GM12878 (cell line): ENCODE data around the gene TP73. TPM values are rescaled to one million over a fixed set of nuclear protein-coding genes. Genes with fewer than 3 reads are reported as not detected.

Experiments
- ATAC-seq: fragments of 200-7000 bp; cut with Tn5 transposase; 3 replicates; pipeline ENCODE4 v1.9.1; 2020; ENCODE audit warnings: mild to moderate bottlenecking, moderate library complexity
- BruUV-seq: library from RNA; stranded (reverse); fragments of 400-500 nt; replicated peaks from 2 replicates; lab custom pipeline; 2021; lab: Mats Ljungman, UMichigan
- CTCF ChIA-PET: fragments of 300-600 bp; sonication (Branson Sonifier 250); formaldehyde crosslinking; extraction: SDS; loops from one replicate; lab custom pipeline; 2021; ENCODE audit warnings: inconsistent platforms; lab: Yijun Ruan, JAX
- POLR2A ChIA-PET: fragments of 350-600 bp; formaldehyde crosslinking; extraction: SDS; loops from one replicate; lab custom pipeline; 2021; ENCODE audit warnings: inconsistent platforms; lab: Charles Lee
- RAD21 ChIA-PET: fragments of 300-600 bp; sonication (Branson Sonifier 250); formaldehyde crosslinking; loops from one replicate; lab custom pipeline; 2023; ENCODE audit warnings: antibody characterized with exemption; ENCODE audit not compliant: unreplicated experiment; lab: Charles Lee
- SMC1A ChIA-PET: fragments of 300-600 bp; sonication (Branson Sonifier 250); formaldehyde crosslinking; loops from one replicate; lab custom pipeline; 2023; ENCODE audit not compliant: unreplicated experiment, uncharacterized antibody; lab: Charles Lee
- DNase-seq: peaks from one replicate; pipeline ENCODE4 v3.0.0-alpha.2; 2011; ENCODE audit warnings: low read depth, low spot score
- FAIRE-seq: peaks from 3 replicates; lab custom pipeline; 2011; peaks lifted over from hg19 to GRCh38; lab: Jason Lieb, UNC
- H2AFZ ChIP-seq: 2 replicates; pipeline ENCODE4 v1.6.0; 2011; ENCODE audit warnings: low read depth, low read length, control low read depth; ENCODE audit not compliant: control insufficient read depth
- H3K27ac ChIP-seq: 2 replicates; pipeline ENCODE4 v1.5.1; 2011; ENCODE audit warnings: control low read depth; ENCODE audit not compliant: control insufficient read depth, insufficient read depth
- H3K27me3 ChIP-seq, 2 experiments: replicated peaks in 1 of 2; 2 replicates each; pipeline versions ENCODE4 v1.6.0 to v1.6.1; 2011; ENCODE audit warnings: low read length in 1 of 2; ENCODE audit not compliant: control insufficient read depth in 2 of 2, insufficient read depth in 2 of 2
- H3K36me3 ChIP-seq, 2 experiments: 2 replicates each; pipeline ENCODE4 v1.5.1; 2011; ENCODE audit warnings: low read length in 1 of 2; ENCODE audit not compliant: control insufficient read depth in 2 of 2, insufficient read depth in 2 of 2
- H3K4me1 ChIP-seq: 2 replicates; pipeline ENCODE4 v1.6.1; 2011; ENCODE audit warnings: mild to moderate bottlenecking, low read length, moderate library complexity, mixed read lengths; ENCODE audit not compliant: control insufficient read depth, insufficient read depth
- H3K4me2 ChIP-seq: 2 replicates; pipeline ENCODE4 v1.6.0; 2011; ENCODE audit warnings: control low read depth; ENCODE audit not compliant: control insufficient read depth, insufficient read depth
- H3K4me3 ChIP-seq: fragments of 200-600 bp; sonication (generic); 2 replicates; pipeline ENCODE4 v1.5.1; 2016
- H3K79me2 ChIP-seq: 2 replicates; pipeline ENCODE4 v1.6.0; 2011; ENCODE audit warnings: low read length; ENCODE audit not compliant: control insufficient read depth, insufficient read depth
- H3K9ac ChIP-seq: 2 replicates; pipeline ENCODE4 v1.8.0; 2011; ENCODE audit warnings: low read length, control low read depth, mixed read lengths; ENCODE audit not compliant: control insufficient read depth, insufficient read depth
- H3K9me3 ChIP-seq: replicated peaks from 3 replicates; pipeline ENCODE4 v1.5.1; 2011; ENCODE audit warnings: mild to moderate bottlenecking, low read length; ENCODE audit not compliant: control insufficient read depth, insufficient read depth
- H4K20me1 ChIP-seq: 2 replicates; pipeline ENCODE4 v1.6.0; 2011; ENCODE audit not compliant: control insufficient read depth, insufficient read depth
- FOXK2 ChIP-seq: fragments of 450-650 bp; IDR thresholded peaks from 2 replicates; pipeline ENCODE4 v1.6.1; 2017; ENCODE audit warnings: mild to moderate bottlenecking, moderate library complexity
- HCFC1 ChIP-seq: fragments of 150-350 bp; IDR thresholded peaks from 2 replicates; pipeline ENCODE4 v1.6.1; 2014; ENCODE audit warnings: low read length
- NRF1 ChIP-seq: conservative IDR thresholded peaks from 2 replicates; pipeline ENCODE4 v1.6.1; 2011; ENCODE audit warnings: mild to moderate bottlenecking, low read depth, low read length, improper control_type of control experiment
- RB1 ChIP-seq: fragments of 450-650 bp; formaldehyde crosslinking; IDR thresholded peaks from 2 replicates; pipeline ENCODE4 v1.6.1; 2017; ENCODE audit warnings: mild to moderate bottlenecking, borderline replicate concordance
- RELA ChIP-seq: fragments of 450-650 bp; IDR thresholded peaks from 2 replicates; pipeline ENCODE4 v1.8.0; 2014; ENCODE audit warnings: borderline replicate concordance; ENCODE audit not compliant: partially characterized antibody
- SIN3A ChIP-seq: IDR thresholded peaks from 2 replicates; pipeline ENCODE4 v1.6.1; 2012; ENCODE audit warnings: low read depth, low read length, improper control_type of control experiment
- SMAD1 ChIP-seq: fragments of 450-650 bp; IDR thresholded peaks from 2 replicates; pipeline ENCODE4 v1.6.1; 2018; ENCODE audit warnings: mild to moderate bottlenecking, low read depth; ENCODE audit not compliant: partially characterized antibody
- SMAD5 ChIP-seq: IDR thresholded peaks from 2 replicates; pipeline ENCODE4 v1.6.1; 2016; ENCODE audit warnings: antibody characterized with exemption, low read depth
- ZNF207 ChIP-seq: fragments of 450-650 bp; IDR thresholded peaks from 2 replicates; pipeline ENCODE4 v1.6.1; 2014; ENCODE audit warnings: antibody characterized with exemption, mild to moderate bottlenecking, borderline replicate concordance
- WGBS: methylation state at CpG from one replicate; pipeline ENCODE4 v1.1.6; 2016; ENCODE audit warnings: low lambda C conversion rate; ENCODE audit not compliant: insufficient replicate concordance, insufficient coverage; ENCODE audit errors: missing lambda C conversion rate; 5-methylcytosine and 5-hydroxymethylcytosine counted together
- in situ Hi-C: fragments of 300-500 bp; cut with MboI; formaldehyde crosslinking; loops from 9 replicates; pipeline ENCODE4 v1.14.3; 2018; ENCODE audit warnings: mixed read lengths
- intact Hi-C: fragments of 100-400 bp; cut with micrococcal nuclease; formaldehyde crosslinking; loops from one replicate; pipeline ENCODE4 v1.14.2; 2022; ENCODE audit not compliant: unreplicated experiment
- polyA plus RNA-seq, 11 experiments: library from polyadenylated mRNA; depleted of rRNA in 4 of 11; unstranded in 6 of 11; stranded (reverse) in 5 of 11; fragments of >200 nt; fragmentation: Nextera tagmentation in 4 of 11; fragmentation: Illumina TruSeq in 1 of 11; extraction: Ambion mirVana in 4 of 11; extraction: Trizol in 1 of 11; gene quantifications; 1 replicate in 1 of 11; 2 replicates in 10 of 11; pipeline versions ENCODE4 v1.2.1 to v1.2.3, GENCODE V29; 2011 to 2016; ENCODE audit warnings: inconsistent platforms in 2 of 11, missing spikeins in 2 of 11, low read depth in 1 of 11
- total RNA-seq, 4 experiments: library from RNA; depleted of rRNA in 3 of 4; stranded (reverse); fragments of >200 nt in 3 of 4; fragmentation: Illumina TruSeq in 1 of 4; extraction: Trizol in 1 of 4; gene quantifications; 2 replicates each; pipeline versions ENCODE4 v1.2.1 to v1.2.3, GENCODE V29; 2013 to 2021
- TF ChIP-seq, protein P1 (sequence below): IDR thresholded peaks from 2 replicates; pipeline ENCODE4 v1.6.1; 2011; ENCODE audit warnings: borderline replicate concordance, low read depth, mild to moderate bottlenecking, moderate library complexity, low read length; ENCODE audit not compliant: insufficient read depth, poor library complexity, severe bottlenecking
- TF ChIP-seq, protein P2 (sequence below): IDR thresholded peaks from 2 replicates; pipeline ENCODE4 v1.6.1; 2012; ENCODE audit warnings: low read length, inconsistent platforms
- TF ChIP-seq, protein P3 (sequence below): IDR thresholded peaks from 2 replicates; pipeline ENCODE4 v1.6.1; 2011; ENCODE audit warnings: low read depth, mild to moderate bottlenecking, low read length, moderate library complexity, borderline replicate concordance; ENCODE audit errors: extremely low read depth
- TF ChIP-seq, protein P4 (sequence below): fragments of 450-650 bp; formaldehyde crosslinking; IDR thresholded peaks from 2 replicates; pipeline ENCODE4 v1.4.0; 2022; ENCODE audit warnings: mild to moderate bottlenecking, moderate library complexity

Gene TP73
- total and polyA plus RNA-seq, 10 of the 15 experiments (the other 5 are each of a cell fraction or from before 2014, with no cell fraction given) = 0.08 to 54.2 (median 14.9) TPM

DNA sequence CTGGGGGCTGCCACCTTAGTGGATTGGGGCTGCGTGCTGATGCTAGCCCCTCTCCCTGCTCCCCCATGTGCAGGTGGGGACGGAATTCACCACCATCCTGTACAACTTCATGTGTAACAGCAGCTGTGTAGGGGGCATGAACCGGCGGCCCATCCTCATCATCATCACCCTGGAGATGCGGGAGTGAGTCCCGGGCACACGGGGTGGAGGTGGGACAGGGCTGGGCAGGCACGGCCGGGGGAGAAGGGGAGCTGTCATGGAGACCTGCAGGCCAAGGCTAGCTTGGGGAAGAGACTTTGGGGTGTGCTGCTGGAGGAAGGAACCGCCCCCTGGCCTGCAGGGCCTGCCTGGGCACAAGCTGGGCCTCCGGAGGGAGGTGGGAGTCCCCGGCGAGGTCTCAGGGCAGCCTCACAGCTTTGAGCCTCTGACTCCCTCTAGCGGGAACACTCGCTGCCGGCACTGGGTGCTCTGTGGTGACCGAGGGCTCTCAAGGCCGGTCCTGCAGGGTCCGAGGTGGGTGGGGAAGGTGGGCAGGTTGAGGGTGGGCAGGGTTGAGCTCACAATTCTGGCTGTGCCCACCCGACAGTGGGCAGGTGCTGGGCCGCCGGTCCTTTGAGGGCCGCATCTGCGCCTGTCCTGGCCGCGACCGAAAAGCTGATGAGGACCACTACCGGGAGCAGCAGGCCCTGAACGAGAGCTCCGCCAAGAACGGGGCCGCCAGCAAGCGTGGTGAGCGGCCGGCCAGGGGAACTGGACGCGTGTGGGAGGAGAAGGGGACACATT is 74.9 kb downstream of the TP73 start (continued):
- TF ChIP-seq, protein P1, sequence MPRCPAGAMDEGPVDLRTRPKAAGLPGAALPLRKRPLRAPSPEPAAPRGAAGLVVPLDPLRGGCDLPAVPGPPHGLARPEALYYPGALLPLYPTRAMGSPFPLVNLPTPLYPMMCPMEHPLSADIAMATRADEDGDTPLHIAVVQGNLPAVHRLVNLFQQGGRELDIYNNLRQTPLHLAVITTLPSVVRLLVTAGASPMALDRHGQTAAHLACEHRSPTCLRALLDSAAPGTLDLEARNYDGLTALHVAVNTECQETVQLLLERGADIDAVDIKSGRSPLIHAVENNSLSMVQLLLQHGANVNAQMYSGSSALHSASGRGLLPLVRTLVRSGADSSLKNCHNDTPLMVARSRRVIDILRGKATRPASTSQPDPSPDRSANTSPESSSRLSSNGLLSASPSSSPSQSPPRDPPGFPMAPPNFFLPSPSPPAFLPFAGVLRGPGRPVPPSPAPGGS = no peak
- TF ChIP-seq FOXK2 (no peak), HCFC1 (no peak), SIN3A (no peak), NRF1 (no peak)

DNA sequence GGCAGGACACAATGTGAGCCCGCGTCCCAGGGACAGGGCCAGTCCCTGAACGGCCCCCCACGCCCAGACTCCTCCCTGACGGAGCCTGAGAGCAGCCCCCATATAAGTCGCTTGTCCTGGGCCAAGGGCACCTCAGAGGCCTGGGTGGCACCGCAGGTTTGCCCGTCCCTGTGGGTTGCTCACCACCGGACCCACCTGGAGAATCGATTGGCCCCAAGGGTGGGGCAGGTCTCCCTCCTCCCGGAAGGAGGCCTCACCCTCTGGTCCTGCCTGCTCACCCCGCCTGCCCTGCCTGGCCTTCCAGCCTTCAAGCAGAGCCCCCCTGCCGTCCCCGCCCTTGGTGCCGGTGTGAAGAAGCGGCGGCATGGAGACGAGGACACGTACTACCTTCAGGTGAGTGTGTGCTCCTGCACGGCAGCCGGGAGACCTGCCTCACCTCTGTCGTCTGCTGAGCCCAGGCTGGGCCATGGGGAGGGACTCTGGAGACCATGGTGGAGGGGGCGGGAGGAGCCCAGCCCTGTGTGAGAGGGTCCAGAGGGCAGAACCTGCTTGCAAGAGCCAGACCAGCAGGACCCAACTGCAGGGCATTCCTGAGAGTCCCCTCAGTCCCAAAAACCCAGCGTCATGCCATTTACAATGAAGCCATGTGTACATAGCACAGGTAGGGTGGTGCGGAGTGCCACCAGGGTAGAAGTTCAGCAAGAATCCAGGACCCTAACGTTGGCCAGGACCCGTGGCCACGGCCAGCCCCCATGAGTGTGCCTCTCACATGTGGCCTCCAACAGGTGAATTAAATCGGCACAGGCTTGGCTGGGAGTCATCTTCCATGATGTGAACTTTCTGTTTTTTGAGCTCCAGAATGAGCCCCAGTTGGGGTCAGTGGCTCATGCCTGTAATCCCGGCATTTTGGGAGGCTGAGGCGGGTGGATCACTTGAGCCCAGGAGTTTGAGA is 75.8 kb downstream of the TP73 start:
- ChIA-PET SMC1A (interaction anchor here (0.9 kb wide), 1 partner anchor 80 kb away, joined by 3 read pairs; no protein-coding TSS in a partner anchor), RAD21 (no interaction called here), CTCF (interaction anchor here (0.7 to 1.1 kb wide), 3 partner anchors 11 to 106 kb away, joined by 3 to 5 read pairs (median 3); no protein-coding TSS in a partner anchor), POLR2A (no interaction called here)
- H2AFZ ChIP-seq = no peak overlapping the region
- no peak overlapping the region for H3K4me3 ChIP-seq
- no peak overlapping the region for H3K4me2 ChIP-seq
- no peak overlapping the region for H3K27ac ChIP-seq
- H3K9ac ChIP-seq = no peak overlapping the region
- BruUV-seq = no TSS peak
- peaks cover 0 to 24% of the 10 kb centered on the region in 2 experiments; a peak in 2 of 4 replicates for H3K36me3 ChIP-seq
- no peak for DNase-seq
- FAIRE-seq = no peak
- H3K4me1 ChIP-seq = no peaks in the 10 kb centered on the region
- H3K27me3 ChIP-seq = no peaks in the 10 kb centered on the region
- H3K9me3 ChIP-seq = no peaks in the 10 kb centered on the region
- H3K79me2 ChIP-seq = no peaks in the 10 kb centered on the region
- H4K20me1 ChIP-seq = no peaks in the 10 kb centered on the region
- in situ Hi-C loops = no loop called here
- ATAC-seq = no peak
- intact Hi-C loops = no loop called here
- 73% methylated on average over 26 of the region's 31 CpGs for WGBS
- TF ChIP-seq SMAD1 = no peak
- TF ChIP-seq RELA = no peak
- TF ChIP-seq, protein P2, sequence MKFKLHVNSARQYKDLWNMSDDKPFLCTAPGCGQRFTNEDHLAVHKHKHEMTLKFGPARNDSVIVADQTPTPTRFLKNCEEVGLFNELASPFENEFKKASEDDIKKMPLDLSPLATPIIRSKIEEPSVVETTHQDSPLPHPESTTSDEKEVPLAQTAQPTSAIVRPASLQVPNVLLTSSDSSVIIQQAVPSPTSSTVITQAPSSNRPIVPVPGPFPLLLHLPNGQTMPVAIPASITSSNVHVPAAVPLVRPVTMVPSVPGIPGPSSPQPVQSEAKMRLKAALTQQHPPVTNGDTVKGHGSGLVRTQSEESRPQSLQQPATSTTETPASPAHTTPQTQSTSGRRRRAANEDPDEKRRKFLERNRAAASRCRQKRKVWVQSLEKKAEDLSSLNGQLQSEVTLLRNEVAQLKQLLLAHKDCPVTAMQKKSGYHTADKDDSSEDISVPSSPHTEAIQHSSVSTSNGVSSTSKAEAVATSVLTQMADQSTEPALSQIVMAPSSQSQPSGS = no peak
- TF ChIP-seq, protein P3, sequence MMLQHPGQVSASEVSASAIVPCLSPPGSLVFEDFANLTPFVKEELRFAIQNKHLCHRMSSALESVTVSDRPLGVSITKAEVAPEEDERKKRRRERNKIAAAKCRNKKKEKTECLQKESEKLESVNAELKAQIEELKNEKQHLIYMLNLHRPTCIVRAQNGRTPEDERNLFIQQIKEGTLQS = no peak
- no peak for TF ChIP-seq RB1
- no peak for TF ChIP-seq SMAD5
- TF ChIP-seq ZNF207 = no peak
- TF ChIP-seq, protein P4, sequence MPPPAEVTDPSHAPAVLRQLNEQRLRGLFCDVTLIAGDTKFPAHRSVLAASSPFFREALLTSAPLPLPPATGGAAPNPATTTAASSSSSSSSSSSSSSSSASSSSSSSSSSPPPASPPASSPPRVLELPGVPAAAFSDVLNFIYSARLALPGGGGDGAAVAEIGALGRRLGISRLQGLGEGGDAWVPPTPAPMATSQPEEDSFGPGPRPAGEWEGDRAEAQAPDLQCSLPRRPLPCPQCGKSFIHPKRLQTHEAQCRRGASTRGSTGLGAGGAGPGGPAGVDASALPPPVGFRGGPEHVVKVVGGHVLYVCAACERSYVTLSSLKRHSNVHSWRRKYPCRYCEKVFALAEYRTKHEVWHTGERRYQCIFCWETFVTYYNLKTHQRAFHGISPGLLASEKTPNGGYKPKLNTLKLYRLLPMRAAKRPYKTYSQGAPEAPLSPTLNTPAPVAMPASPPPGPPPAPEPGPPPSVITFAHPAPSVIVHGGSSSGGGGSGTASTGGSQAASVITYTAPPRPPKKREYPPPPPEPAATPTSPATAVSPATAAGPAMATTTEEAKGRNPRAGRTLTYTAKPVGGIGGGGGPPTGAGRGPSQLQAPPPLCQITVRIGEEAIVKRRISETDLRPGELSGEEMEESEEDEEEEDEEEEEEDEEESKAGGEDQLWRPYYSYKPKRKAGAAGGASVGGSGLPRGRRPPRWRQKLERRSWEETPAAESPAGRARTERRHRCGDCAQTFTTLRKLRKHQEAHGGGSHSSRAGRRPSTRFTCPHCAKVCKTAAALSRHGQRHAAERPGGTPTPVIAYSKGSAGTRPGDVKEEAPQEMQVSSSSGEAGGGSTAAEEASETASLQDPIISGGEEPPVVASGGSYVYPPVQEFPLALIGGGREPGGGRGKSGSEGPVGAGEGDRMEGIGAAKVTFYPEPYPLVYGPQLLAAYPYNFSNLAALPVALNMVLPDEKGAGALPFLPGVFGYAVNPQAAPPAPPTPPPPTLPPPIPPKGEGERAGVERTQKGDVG (CRISPR knock-in tag) = no peak
